OCI-LY1 (cell line): Measurements from ENCODE around the gene HLA-DMA.

Source experiments
- H2AFZ ChIP-seq: fragments of 200-600 bp; sonication (generic), shearing (Covaris generic); 2 replicates; pipeline ENCODE4 v1.6.0; 2014; ENCODE audit warnings: antibody characterized with exemption, mild to moderate bottlenecking, low read length
- H3F3A ChIP-seq: fragments of 200-600 bp; sonication (generic), shearing (Covaris generic); 2 replicates; pipeline ENCODE4 v1.6.0; 2014; ENCODE audit warnings: mild to moderate bottlenecking, antibody characterized with exemption, low read length, moderate library complexity; ENCODE audit not compliant: insufficient read depth
- H3K27ac ChIP-seq: fragments of 200-600 bp; sonication (generic); 2 replicates; pipeline ENCODE4 v1.5.1; 2014; ENCODE audit warnings: low read length, mixed run types, mild to moderate bottlenecking, low read depth; ENCODE audit not compliant: poor library complexity, severe bottlenecking
- H3K27me3 ChIP-seq: fragments of 200-600 bp; sonication (generic); 2 replicates; pipeline ENCODE4 v1.6.0; 2014; ENCODE audit warnings: antibody characterized with exemption, mild to moderate bottlenecking, low read length, moderate library complexity; ENCODE audit not compliant: insufficient read depth
- H3K36me3 ChIP-seq: fragments of 200-600 bp; sonication (generic); 2 replicates; pipeline ENCODE4 v1.6.1; 2014; ENCODE audit warnings: mild to moderate bottlenecking, antibody characterized with exemption, low read length, moderate library complexity, mixed read lengths; ENCODE audit not compliant: insufficient read depth
- H3K4me1 ChIP-seq: fragments of 200-600 bp; sonication (generic); 2 replicates; pipeline ENCODE4 v1.5.1; 2014; ENCODE audit warnings: mild to moderate bottlenecking, low read length, moderate library complexity; ENCODE audit not compliant: insufficient read depth, severe bottlenecking
- H3K4me2 ChIP-seq: fragments of 200-600 bp; sonication (generic), shearing (Covaris generic); 2 replicates; pipeline ENCODE4 v1.6.1; 2014; ENCODE audit warnings: low read length
- H3K4me3 ChIP-seq: fragments of 200-600 bp; sonication (generic); 2 replicates; pipeline ENCODE4 v1.5.1; 2014; ENCODE audit warnings: low read length, low read depth, mild to moderate bottlenecking, mixed read lengths; ENCODE audit not compliant: poor library complexity, severe bottlenecking
- H3K79me2 ChIP-seq: fragments of 200-600 bp; shearing (Covaris generic); 2 replicates; pipeline ENCODE4 v1.6.1; 2016; ENCODE audit warnings: mixed run types, low read length, mixed read lengths; ENCODE audit not compliant: insufficient read depth
- H3K9ac ChIP-seq: fragments of 200-600 bp; sonication (generic), shearing (Covaris generic); 2 replicates; pipeline ENCODE4 v1.6.1; 2014; ENCODE audit warnings: mild to moderate bottlenecking, low read length, mixed read lengths
- H3K9me2 ChIP-seq: fragments of 200-600 bp; sonication (generic), shearing (Covaris generic); 2 replicates; pipeline ENCODE4 v1.6.1; 2014; ENCODE audit warnings: low read depth, mild to moderate bottlenecking, low read length, mixed read lengths
- H3K9me3 ChIP-seq: fragments of 200-600 bp; shearing (Covaris generic); 2 replicates; pipeline ENCODE4 v1.6.1; 2014; ENCODE audit warnings: low read length, mixed read lengths
- H4K20me1 ChIP-seq: fragments of 200-600 bp; sonication (generic), shearing (Covaris generic); 2 replicates; pipeline ENCODE4 v1.6.0; 2016; ENCODE audit warnings: mild to moderate bottlenecking, low read length; ENCODE audit not compliant: insufficient read depth
- EZH2 ChIP-seq: fragments of 200-600 bp; sonication (generic), shearing (Covaris generic); IDR thresholded peaks from 2 replicates; pipeline ENCODE4 v1.8.0; 2017; ENCODE audit warnings: borderline replicate concordance, mixed run types, mild to moderate bottlenecking, antibody characterized with exemption, low read length, moderate library complexity, mixed read lengths
- TF ChIP-seq, protein P1 (sequence below): fragments of 200-600 bp; sonication (generic), shearing (Covaris generic); IDR thresholded peaks from 2 replicates; pipeline ENCODE4 v1.5.1; 2017; ENCODE audit warnings: mild to moderate bottlenecking, antibody characterized with exemption, low read length, moderate library complexity, mixed read lengths

Gene HLA-DMA

DNA sequence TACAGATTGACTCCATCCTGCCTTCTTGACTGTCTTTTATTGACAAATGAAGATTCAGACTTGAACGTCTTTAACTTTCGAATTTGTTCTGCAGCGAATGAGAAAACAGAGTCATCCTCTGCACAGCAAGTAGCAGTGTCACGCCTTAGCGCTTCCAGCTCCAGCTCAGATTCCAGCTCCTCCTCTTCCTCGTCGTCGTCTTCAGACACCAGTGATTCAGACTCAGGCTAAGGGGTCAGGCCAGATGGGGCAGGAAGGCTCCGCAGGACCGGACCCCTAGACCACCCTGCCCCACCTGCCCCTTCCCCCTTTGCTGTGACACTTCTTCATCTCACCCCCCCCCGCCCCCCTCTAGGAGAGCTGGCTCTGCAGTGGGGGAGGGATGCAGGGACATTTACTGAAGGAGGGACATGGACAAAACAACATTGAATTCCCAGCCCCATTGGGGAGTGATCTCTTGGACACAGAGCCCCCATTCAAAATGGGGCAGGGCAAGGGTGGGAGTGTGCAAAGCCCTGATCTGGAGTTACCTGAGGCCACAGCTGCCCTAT, 27.7 kb upstream of the HLA-DMA start:
- H3K4me1 ChIP-seq, result peaks cover 8% of the 10 kb centered on the region
- H3K79me2 ChIP-seq, result peaks cover 7% of the 10 kb centered on the region
- H3K27me3 ChIP-seq, result no peaks in the 10 kb centered on the region
- no peaks in the 10 kb centered on the region for H3K9me2 ChIP-seq
- H3K9ac ChIP-seq, result no peak overlapping the region
- no peaks in the 10 kb centered on the region for H4K20me1 ChIP-seq
- no peak overlapping the region for H3K27ac ChIP-seq
- peaks cover 53% of the 10 kb centered on the region for H3F3A ChIP-seq
- no peak overlapping the region for H2AFZ ChIP-seq
- no peak overlapping the region for H3K4me3 ChIP-seq
- no peaks in the 10 kb centered on the region for H3K9me3 ChIP-seq
- no peak overlapping the region for H3K4me2 ChIP-seq
- H3K36me3 ChIP-seq, result peaks cover 81% of the 10 kb centered on the region
- TF ChIP-seq, protein P1, sequence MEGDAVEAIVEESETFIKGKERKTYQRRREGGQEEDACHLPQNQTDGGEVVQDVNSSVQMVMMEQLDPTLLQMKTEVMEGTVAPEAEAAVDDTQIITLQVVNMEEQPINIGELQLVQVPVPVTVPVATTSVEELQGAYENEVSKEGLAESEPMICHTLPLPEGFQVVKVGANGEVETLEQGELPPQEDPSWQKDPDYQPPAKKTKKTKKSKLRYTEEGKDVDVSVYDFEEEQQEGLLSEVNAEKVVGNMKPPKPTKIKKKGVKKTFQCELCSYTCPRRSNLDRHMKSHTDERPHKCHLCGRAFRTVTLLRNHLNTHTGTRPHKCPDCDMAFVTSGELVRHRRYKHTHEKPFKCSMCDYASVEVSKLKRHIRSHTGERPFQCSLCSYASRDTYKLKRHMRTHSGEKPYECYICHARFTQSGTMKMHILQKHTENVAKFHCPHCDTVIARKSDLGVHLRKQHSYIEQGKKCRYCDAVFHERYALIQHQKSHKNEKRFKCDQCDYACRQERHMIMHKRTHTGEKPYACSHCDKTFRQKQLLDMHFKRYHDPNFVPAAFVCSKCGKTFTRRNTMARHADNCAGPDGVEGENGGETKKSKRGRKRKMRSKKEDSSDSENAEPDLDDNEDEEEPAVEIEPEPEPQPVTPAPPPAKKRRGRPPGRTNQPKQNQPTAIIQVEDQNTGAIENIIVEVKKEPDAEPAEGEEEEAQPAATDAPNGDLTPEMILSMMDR, result no peak
- TF ChIP-seq EZH2, result no peak

DNA sequence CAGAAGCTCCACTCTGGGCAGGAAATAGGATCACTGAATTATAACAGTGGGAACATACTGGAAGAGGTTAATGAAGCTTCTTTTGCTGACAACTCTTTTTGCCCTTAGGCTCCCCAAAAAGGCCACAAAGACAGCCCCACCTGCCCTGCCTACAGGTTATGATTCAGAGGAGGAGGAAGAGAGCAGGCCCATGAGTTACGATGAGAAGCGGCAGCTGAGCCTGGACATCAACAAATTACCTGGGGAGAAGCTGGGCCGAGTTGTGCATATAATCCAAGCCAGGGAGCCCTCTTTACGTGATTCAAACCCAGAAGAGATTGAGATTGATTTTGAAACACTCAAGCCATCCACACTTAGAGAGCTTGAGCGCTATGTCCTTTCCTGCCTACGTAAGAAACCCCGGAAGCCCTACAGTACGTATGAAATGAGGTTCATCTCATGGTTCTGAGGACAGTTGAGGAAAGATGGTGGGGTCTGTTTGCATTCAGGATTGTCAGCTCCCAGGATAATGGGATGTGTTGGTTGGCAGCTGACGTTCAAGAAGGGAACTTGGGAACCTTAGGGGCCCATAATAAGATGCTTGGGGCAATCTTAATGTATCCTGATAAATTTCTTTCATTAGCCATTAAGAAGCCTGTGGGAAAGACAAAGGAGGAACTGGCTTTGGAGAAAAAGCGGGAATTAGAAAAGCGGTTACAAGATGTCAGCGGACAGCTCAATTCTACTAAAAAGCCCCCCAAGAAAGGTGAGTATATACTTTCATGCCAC, 27.0 kb upstream of the HLA-DMA start:
- Histone ChIP-seq H3K27me3 (no peaks in the 10 kb centered on the region), H3F3A (peaks cover 53% of the 10 kb centered on the region), H3K4me2 (no peak overlapping the region), H4K20me1 (no peaks in the 10 kb centered on the region; the same call in 1 of the 2 replicates), H3K4me3 (no peak overlapping the region), H3K9me3 (no peaks in the 10 kb centered on the region), H3K27ac (no peak overlapping the region), H2AFZ (no peak overlapping the region), H3K9ac (no peak overlapping the region), H3K79me2 (peaks cover 14% of the 10 kb centered on the region), H3K4me1 (peaks cover 15% of the 10 kb centered on the region), H3K36me3 (peaks cover 88% of the 10 kb centered on the region), H3K9me2 (no peaks in the 10 kb centered on the region)
- TF ChIP-seq, protein P1, result no peak
- no peak for TF ChIP-seq EZH2

DNA sequence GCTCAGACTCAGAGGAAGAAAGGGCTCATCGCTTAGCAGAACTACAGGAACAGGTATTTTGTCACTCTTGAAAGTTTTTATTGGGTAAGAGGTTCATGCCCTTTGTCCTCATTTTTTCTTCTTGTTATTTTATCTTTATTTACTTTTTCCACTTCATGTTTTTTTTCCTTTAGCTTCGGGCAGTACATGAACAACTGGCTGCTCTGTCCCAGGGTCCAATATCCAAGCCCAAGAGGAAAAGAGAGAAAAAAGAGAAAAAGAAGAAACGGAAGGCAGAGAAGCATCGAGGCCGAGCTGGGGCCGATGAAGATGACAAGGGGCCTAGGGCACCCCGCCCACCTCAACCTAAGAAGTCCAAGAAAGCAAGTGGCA, 25.0 kb upstream of the HLA-DMA start:
- TF ChIP-seq, protein P1, result no peak
- no peak for TF ChIP-seq EZH2
- H3K4me3 ChIP-seq, result no peak overlapping the region
- H3F3A ChIP-seq, result peaks cover 38% of the 10 kb centered on the region
- peaks cover 34% of the 10 kb centered on the region for H3K79me2 ChIP-seq
- H3K9ac ChIP-seq, result no peak overlapping the region
- no peaks in the 10 kb centered on the region for H3K27me3 ChIP-seq
- peaks cover 99% of the 10 kb centered on the region for H3K36me3 ChIP-seq
- no peaks in the 10 kb centered on the region for H3K9me3 ChIP-seq
- H3K9me2 ChIP-seq, result no peaks in the 10 kb centered on the region
- no peaks in the 10 kb centered on the region; the same call in 1 of the 2 replicates for H4K20me1 ChIP-seq
- no peak overlapping the region for H3K4me2 ChIP-seq
- no peak overlapping the region for H3K27ac ChIP-seq
- H3K4me1 ChIP-seq, result peaks cover 19% of the 10 kb centered on the region
- no peak overlapping the region for H2AFZ ChIP-seq
